HG03354 (cell line): ENCODE measurements around the gene OPTC.
"Not testable (repeated sequence)": the region's sequence is repeated elsewhere in the genome, so short reads cannot be mapped to it uniquely, and the experiment has no call there.

Source experiments
- ATAC-seq: cut with Tn5 transposase; IDR thresholded peaks from one replicate; pipeline ENCODE4 v1.9.1; 2021; ENCODE audit warnings: mild to moderate bottlenecking; ENCODE audit not compliant: unreplicated experiment, poor library complexity, severe bottlenecking

The OPTC gene

DNA sequence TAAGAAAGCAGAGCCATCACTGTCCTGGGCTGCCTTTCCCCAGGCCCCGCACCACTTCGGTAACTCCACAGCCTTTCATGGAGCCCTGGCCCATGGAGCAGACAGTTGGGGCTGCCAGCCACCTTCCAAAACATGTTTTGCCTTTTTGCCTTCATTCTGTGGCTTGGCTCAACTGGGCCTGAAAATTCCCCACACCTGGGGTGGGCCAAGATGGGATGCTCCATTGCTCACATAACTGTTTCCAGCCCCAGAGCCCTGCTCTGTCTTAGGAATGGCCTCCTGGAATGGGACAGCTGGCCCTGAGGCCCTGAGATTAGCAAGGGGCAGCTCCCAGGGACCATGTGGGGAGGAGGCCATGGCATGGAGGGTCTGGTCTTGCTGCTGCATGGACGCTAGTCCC lies 29.2 kb upstream of the OPTC start:
- no peak for ATAC-seq

DNA sequence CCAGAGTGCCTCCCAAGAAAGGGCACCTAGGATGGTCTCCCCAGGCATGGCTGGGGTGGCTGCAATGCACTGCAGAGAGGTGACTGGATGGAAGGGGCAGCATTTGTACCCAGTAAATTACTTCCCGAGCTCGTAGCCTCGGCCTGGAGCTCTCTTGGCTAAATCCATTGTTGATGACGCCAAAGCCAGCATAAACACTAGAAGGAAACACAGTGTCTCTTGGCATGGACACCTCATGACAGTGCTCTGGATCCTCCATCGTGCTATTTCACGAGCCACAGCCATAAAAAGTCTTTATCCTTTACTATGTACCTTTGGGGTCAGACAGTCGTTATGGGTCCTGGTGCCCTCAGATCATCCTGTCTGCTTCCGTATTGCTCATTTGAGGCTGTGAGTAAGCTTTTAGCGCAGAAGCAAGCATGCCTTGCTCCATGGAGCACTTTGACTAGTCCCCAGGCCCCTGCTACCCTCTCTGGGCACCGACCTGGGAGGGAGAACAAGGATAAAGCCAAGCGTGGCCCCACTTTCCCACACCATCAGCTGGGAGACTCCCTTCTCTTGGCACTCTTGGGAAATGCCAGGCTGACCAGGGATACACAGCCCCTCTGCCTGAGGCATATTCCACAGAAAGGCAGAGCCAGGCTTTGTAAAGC lies 28.7 kb upstream of the OPTC start:
- no peak for ATAC-seq

DNA sequence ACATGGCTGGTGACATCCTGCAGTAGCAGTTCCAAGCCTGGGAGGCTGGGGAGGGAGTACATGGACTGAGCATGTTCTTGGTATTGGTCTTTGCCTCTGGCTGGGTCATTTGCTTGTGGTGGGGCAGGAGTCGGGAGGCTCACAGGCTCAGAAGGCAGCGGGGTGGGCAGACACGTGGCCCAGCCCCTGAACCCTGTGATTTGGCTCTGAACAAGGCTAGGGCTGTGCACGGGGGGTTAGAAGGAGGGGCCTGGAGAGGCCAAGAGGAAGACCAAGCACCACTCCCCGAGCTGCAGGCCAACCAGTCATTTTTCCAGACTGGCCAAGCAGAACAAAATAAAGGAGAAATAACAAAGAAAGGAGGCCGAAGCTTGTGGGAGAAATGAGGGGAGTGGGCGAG lies 28.0 kb upstream of the OPTC start:
- no peak for ATAC-seq

DNA sequence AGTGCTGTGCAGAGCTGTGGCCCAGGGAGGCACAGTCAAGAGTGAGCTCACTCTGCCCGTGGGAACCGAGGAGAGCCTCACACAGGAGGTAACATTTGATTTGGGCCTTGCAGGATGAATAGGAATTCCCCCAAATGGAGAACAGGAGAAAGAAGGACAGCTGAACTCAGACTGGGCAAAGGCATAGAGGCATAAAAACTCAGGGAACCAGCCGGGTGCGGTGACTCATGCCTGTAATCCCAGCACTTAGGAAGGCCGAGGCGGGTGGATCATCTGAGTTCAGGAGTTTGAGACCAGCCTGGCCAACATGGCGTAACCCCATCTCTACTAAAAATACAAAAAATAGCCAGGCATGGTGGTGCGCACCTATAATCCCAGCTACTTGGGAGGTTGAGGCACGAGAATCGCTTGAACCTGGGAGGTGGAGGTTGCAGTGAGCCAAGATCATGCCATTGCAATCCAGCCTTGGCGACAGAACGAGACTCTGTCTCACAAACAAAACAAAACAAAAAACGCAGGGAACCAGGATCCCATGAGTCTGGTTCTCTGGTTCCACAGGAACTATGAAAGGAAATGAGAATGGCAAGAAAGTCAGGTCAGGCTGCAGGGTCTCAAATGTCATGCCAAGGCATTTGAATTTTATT lies 26.9 kb upstream of the OPTC start:
- not testable (repeated sequence) for ATAC-seq

DNA sequence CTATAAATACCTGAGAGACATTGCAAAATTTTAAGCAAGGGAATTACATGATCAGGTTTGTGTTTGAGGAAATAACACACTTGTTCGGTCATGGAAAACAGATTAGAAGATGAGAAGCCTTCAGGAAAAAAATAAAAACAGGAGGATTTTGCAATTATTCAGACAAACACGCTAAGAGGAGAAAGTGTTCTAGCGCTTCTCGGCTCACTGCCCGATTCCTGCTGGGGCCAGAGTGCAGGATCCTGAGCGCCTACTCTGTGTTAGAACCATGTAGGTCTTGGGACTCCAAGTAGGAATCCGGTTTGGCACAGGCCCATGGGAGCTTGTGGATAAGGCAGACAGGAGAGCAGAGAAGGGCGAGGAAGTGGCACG lies 26.4 kb upstream of the OPTC start:
- ATAC-seq: no peak

DNA sequence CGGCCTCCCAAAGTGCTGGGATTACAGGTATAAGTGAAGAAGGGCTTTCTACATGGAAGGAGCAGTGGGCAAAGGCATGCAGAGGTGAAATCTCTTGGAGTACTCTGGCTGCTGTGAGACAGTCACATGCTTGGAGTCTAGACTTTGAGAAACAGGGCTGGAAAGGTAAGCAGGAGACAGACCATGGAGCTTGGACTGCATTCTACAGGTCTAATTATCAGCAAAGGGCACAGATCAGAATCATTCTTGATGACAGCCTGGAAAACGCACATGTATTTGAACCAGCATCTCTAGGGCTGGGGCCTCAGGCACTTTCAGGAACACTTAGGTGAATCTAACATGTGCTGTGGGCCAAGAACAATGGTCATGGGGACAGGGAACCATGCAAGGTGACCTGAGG lies 25.6 kb upstream of the OPTC start:
- ATAC-seq: no peak

DNA sequence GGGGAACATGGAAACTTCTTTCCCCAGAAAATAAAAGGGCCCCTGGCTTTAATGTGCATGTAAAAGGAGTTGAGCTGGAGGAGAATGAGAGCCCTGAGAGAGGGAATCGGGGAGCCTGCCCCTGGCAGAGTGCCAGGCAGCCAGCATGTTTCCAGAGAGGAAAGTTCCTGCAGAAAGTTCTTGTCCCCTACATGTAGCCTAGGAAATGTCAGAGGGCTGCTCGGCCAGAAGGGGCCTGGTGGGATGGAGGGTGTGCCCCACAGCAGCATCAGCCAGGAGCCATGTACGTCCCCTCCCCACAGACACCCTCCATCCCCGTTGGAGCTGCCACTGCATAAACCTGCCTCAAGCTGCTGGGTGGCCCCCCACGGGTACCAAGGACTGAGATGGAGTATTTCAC lies 23.7 kb upstream of the OPTC start:
- no peak for ATAC-seq

DNA sequence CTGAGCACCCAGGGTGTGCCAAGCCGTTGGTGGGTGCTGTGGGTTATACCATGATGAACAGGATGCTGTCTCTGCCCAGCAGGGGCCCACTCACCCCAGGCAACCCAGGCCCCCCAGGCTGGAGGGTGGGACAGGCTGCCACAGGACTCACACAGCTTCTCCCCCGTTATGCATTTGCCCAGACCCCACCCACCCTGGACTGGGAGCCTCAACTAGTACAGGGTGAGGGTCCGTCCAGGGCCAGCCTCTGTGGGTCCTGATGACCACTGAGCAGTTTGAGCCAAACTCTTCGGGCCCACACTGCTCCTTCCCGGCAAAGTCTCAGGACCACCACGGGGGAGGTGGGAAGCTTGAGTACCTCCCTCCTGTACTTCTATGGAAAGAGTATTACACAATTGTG lies 22.1 kb upstream of the OPTC start:
- ATAC-seq: no peak

DNA sequence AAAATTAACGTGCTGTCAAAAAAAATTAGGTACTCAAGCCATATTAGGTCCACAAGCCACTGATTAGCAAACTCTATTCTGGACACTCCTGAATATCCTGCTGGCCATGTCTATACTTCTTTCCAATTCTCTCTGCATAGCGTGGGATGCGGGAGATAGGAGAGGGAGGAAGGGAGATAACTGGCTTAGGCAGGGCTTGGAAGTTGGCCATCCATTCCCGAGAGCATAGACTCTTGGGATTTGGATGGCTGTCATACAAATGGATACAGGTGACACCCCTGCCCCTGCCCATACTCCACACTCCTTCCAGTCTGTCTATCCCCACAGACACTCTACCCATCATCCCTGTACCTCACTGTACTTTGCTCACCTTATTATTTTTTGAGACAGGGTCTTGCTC lies 20.7 kb upstream of the OPTC start:
- no peak for ATAC-seq

DNA sequence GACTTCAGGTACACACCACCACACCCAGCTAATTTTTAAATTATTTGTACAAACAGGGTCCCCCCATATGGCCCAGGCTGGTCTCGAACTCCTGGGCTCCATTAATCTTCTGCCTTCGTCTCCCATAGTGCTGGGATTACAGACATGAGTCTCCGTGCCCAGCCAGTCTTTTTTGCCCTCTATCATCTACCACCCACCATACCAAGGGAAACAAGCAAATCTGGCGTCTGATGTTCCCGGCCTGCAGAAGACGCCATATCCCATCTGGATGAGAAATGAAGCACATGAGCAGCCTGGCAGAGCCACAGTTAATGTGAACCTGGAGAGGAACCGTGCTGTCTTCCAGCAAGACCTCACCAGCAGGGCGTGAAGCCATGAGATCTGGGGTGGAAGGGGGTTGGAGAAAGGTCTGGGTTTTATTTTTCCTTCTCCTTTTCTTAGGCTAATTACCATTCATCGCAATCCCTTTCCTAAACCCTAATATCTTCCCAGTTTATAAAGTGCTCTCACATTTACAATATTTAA lies 20.1 kb upstream of the OPTC start:
- no peak for ATAC-seq

DNA sequence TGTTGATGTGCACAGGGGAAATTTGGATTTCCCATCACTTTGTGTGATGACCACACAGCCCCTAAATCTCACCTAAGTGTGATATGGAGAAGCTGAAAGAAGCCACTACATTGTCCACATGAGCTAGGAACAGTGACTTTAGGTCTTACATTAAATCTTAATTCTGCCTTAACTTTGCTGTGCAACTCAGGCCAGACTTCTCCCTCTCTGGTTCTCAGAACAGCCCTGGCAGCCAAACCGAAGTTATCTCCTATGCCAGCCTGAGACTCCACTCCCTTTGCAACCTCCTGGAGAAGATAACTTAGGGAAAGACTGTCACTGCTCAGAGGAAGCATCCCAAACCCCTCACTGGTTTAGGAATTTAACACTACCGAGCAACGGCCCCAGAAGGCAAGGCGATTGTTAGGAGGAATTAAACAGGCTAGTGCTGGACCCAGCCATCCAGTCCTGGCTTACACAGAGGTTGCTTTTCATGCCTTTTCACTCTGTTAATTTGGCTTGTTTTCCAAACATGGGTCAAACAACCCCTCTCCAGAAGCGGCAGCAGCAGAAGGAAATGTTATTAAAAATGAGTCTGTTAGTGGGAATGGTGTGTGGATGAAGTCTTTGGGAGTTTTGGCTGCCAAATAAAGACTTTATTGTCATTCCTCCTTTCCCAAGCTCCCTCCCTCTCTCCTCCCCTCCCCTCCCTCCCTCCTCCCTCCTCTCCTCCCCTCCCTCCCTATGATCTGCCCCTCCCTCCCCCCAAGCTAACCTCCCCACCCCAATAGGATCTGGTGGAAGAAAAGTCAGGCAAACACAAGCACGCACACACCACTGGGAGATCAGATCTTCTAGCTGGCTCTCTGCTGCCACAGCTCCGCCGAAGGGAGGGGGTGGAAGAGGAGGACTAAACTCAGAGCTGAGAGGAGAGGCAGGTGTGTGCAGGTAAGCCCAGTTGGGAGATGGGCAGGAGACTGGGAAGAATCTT lies 18.7 kb upstream of the OPTC start, which contains the start of gene PRELP:
Gene PRELP (plus strand): TSS at position 795 of the 970 bp plus-strand sequence. CDS start 7,379 bp downstream, outside the sequence.
- ATAC-seq: no peak

DNA sequence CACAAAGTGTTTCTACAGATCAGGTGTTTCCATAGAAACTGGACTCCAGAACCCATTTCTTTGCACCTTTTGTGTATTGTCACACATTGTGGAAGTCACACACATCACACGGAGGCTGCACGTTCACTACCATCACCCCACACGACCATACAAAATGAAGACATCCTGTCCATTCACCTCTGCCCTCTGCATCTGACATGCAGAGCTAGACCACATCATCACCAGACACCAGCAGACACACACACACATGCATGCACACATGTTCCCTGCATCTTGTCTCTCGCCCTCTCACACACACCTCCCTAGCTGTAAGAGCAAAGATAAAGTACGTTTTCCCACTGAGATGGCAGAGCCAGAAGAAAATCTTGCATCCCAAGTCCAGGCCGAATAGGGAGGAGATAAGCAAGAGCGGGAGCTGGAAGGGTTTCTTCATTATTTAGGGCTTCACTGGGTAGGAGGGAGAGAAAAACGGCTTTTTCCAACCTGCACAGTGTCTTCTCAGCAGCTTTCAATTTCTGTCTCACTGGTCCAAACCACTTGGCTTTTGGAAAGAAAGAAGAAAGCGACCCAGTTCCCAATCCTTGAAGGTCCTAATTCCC lies 17.6 kb upstream of the OPTC start:
- ATAC-seq: no peak

DNA sequence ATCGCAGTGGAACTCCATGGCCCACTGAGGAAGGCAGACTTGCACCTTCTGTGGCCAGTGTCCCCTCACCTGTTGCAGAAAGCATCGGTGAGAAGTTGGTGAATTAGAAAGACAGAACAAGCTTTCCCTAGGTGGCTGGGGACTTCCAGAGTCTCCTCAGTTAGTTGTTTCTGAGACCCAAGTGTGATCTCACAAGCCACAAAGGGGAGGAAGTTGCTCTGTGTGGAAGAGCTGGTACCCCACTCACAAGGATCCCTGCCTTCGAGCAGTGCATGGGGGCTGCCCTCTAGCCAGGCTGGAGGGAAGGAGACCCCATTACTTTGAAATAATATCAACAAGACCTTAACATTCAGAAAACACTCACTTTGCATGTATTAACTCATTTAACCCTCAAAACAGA lies 16.2 kb upstream of the OPTC start:
- ATAC-seq: no peak

DNA sequence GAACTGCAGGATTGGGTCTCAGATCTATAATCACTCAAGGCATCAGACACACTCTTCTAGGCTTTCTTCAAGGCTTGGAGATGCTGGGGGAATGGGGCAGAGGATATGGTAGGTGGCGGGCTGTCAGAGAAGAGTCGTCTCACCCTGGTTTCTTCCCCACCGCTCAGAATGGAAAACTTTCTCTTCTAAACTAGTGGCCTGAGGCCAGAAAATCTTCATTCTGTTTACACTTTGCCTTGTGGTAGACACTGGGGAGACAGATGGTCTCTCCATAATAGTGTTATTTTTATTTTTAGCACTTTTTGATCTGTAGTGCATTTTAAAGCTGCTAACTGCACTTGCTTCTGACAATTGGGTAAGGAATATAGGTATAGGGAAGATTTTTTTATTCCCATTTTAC lies 15.7 kb upstream of the OPTC start:
- no peak for ATAC-seq

DNA sequence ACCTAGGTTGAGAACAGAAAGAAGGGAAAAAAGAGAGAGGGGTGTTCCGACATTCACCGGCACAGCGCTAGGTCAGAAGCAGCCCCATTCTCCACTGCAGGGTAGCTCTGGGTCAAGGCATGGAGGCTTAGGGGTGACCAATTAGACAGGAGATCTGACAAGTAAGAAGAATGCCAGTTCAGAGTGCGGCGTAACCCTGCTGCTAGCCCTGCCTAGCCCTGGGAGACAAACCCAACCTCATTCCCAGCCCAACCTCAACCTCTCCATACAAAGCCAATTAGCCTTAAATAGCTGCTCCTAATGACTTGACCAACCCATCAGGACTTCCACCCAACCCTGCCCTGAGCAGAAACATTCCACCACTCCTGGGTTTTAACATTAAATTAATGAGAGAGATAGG lies 15.0 kb upstream of the OPTC start:
- no peak for ATAC-seq

DNA sequence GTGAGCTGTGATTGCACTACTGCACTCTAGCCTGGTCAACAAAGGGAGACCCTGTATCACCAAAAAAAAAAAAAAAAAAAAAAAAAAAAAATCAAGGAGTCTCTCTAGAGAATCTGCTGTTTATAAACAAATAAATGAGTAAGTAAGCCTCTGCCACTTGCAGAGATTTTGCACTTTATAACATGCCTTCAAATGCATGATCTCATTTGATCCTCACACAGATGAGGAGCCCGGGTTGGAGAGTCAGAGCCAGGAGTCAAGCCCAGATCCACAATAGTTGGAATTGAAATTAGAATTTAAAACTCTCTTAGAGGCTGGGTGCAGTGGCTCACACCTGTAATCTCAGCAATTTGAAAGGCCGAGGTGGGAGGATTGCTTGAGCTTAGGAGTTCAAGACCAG lies 14.3 kb upstream of the OPTC start:
- no peak for ATAC-seq

DNA sequence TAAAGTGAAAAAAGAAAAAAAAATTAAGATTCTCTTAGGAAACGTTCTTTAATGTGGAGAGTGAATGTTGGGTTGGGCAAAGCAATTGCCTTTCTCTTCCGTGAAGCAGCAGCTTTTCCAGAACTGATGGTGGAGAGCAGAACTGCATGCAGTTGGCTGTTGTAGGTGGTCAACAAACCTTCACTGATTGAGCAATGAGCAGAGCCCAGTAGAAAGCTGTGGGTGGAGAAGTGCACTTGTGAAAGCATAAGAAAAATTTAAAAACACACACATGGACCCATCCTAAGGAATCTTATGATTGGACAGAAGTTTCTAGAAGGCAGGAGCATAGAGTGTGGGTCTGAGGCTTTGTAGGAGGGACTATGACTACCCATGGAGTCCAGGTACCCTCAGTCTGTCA lies 13.9 kb upstream of the OPTC start:
- no peak for ATAC-seq

DNA sequence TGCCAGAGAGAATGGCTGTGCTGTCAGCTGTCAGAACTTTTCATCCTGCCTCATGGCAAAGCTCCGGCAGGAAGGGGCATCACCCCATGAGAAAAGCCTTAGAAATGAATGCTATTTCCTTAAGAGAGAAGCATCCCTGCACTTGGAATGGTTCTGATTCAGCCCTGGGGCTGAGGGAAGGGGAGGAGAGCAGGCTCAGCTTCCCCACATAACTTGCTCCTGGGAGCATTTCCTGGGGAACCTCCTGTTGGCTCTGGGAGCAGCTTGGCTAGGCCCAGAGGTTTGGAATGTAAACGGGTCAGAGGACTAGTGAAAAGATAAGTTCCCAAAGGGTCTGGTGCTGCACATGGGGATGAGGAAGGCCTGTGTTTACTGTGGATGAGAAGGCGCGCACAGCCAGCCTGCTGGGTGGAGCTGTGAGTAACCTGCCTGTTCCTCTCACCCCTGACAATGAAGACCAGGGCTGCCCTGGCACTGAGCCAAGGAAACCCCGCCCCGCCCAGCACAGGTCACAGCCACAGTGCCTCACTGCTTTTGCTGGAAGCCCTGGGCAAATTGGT lies 13.3 kb upstream of the OPTC start:
- ATAC-seq: no peak

DNA sequence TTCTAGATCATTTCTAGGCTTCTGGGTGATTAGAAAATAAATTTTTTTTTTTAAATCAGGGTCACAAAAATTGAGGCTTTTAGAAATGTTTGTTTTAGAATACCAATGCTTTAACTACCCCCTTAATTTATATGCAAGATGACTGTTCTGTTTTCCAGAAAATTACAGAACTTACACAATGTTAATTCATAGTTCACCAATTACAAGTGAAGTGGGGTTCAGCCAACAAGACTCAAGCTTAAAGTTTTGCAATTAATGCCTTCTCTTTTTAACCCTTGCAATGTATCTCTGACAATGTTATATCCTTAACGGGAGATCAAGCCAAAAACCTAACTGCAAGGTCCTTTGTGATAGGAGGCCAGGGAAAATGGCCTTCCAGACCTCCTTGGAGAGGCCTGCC lies 12.8 kb upstream of the OPTC start:
- no peak for ATAC-seq
